Stimulated activated naive B cell treated with anti-CD40 and anti-IgM and Interleukin-4, amounts not matched to agents 10 μg/mL and 1 μg/mL and 100 μg/mL, for 72 hours (primary cell): ENCODE results near the gene MPHOSPH6.

Experiments used
- ATAC-seq, 2 donors: fragments of 150-1000 bp; cut with Tn5 transposase; replicated peaks; 2 replicates each; pipeline ENCODE4 v1.10.0; 2021; ENCODE audit warnings: moderate library complexity in 1 of 2
- DNase-seq: peaks from one replicate; pipeline ENCODE4 v3.0.0; 2021
- H3K27ac Mint-ChIP-seq: one replicate; pipeline ENCODE4 v1.8.0; 2022; ENCODE audit warnings: mild to moderate bottlenecking, mixed read lengths
- H3K27me3 Mint-ChIP-seq, 2 donors: one replicate each; pipeline ENCODE4 v1.8.0; 2022; ENCODE audit warnings: mixed read lengths in 2 of 2
- H3K36me3 Mint-ChIP-seq, 2 donors: one replicate each; pipeline ENCODE4 v1.8.0; 2022; ENCODE audit warnings: mixed read lengths in 2 of 2, mild to moderate bottlenecking in 1 of 2
- H3K4me1 Mint-ChIP-seq, 2 donors: one replicate each; pipeline ENCODE4 v1.8.0; 2022; ENCODE audit warnings: mixed read lengths in 2 of 2, mild to moderate bottlenecking in 1 of 2
- H3K4me3 Mint-ChIP-seq, 2 donors: one replicate each; pipeline ENCODE4 v1.8.0; 2022; ENCODE audit warnings: mild to moderate bottlenecking in 2 of 2, mixed read lengths in 2 of 2, moderate library complexity in 1 of 2
- H3K9me3 Mint-ChIP-seq, 2 donors: one replicate each; pipeline ENCODE4 v1.8.0; 2022; ENCODE audit warnings: mixed read lengths in 2 of 2, mild to moderate bottlenecking in 1 of 2

The MPHOSPH6 gene

GRCh38 chr16:82184213-82184612 is 14.2 kb upstream of the MPHOSPH6 start:
- Mint-ChIP-seq H3K9me3 (no peaks in the 10 kb centered on the region), H3K27me3 (peaks cover 16 to 20% of the 10 kb centered on the region in 2 donors), H3K27ac (no peak overlapping the region), H3K4me3 (no peak overlapping the region), H3K36me3 (no peaks in the 10 kb centered on the region), H3K4me1 (no peaks in the 10 kb centered on the region)
- DNase-seq (no peak), ATAC-seq (no peak)

- no peaks in the 10 kb centered on the region for H3K9me3 Mint-ChIP-seq
- DNase-seq (no peak), ATAC-seq (no peak)
- H3K36me3 Mint-ChIP-seq, result no peaks in the 10 kb centered on the region
- H3K4me3 Mint-ChIP-seq, result no peak overlapping the region
- no peaks in the 10 kb centered on the region for H3K4me1 Mint-ChIP-seq
- peaks cover 17 to 19% of the 10 kb centered on the region in 2 donors for H3K27me3 Mint-ChIP-seq
- H3K27ac Mint-ChIP-seq, result no peak overlapping the region
Measured at GRCh38 chr16:82183004-82183397, 13.0 kb upstream of the MPHOSPH6 start.

- no peak for ATAC-seq
Measured at GRCh38 chr16:82182266-82183003, 12.4 kb upstream of the MPHOSPH6 start.

GRCh38 chr16:82181461-82182185 is 11.6 kb upstream of the MPHOSPH6 start:
- Mint-ChIP-seq H3K27ac (no peak overlapping the region), H3K4me1 (no peaks in the 10 kb centered on the region), H3K9me3 (no peaks in the 10 kb centered on the region), H3K36me3 (no peaks in the 10 kb centered on the region), H3K27me3 (peaks cover 11% of the 10 kb centered on the region in 2 donors), H3K4me3 (no peak overlapping the region)
- DNase-seq, result no peak
- no peak for ATAC-seq

More at GRCh38 chr16:82182266-82183003, 12.4 kb upstream of the MPHOSPH6 start:
- Mint-ChIP-seq H3K36me3 (no peaks in the 10 kb centered on the region), H3K9me3 (no peaks in the 10 kb centered on the region), H3K4me3 (no peak overlapping the region), H3K27me3 (peaks cover 17 to 19% of the 10 kb centered on the region in 2 donors), H3K27ac (no peak overlapping the region), H3K4me1 (no peaks in the 10 kb centered on the region)
- no peak for DNase-seq

GRCh38 chr16:82178352-82178751 is 8.3 kb upstream of the MPHOSPH6 start:
- ATAC-seq (no peak), DNase-seq (no peak)
- H3K4me3 Mint-ChIP-seq, result no peak overlapping the region
- H3K36me3 Mint-ChIP-seq, result no peaks in the 10 kb centered on the region
- no peak overlapping the region for H3K27ac Mint-ChIP-seq
- peaks cover 13 to 20% of the 10 kb centered on the region in 2 donors for H3K27me3 Mint-ChIP-seq
- H3K4me1 Mint-ChIP-seq, result no peaks in the 10 kb centered on the region
- no peaks in the 10 kb centered on the region for H3K9me3 Mint-ChIP-seq

- Mint-ChIP-seq H3K9me3 (no peaks in the 10 kb centered on the region), H3K4me3 (no peak overlapping the region), H3K4me1 (no peaks in the 10 kb centered on the region), H3K27ac (no peak overlapping the region), H3K36me3 (no peaks in the 10 kb centered on the region), H3K27me3 (peaks cover 18 to 26% of the 10 kb centered on the region in 2 donors)
- ATAC-seq (no peak), DNase-seq (no peak)
Measured at GRCh38 chr16:82177555-82177954, 7.5 kb upstream of the MPHOSPH6 start.

- ATAC-seq, result no peak
- no peak for DNase-seq
- H3K4me3 Mint-ChIP-seq, result no peak overlapping the region
- peaks cover 24 to 37% of the 10 kb centered on the region in 2 donors for H3K27me3 Mint-ChIP-seq
- no peaks in the 10 kb centered on the region for H3K36me3 Mint-ChIP-seq
- no peaks in the 10 kb centered on the region for H3K9me3 Mint-ChIP-seq
- no peaks in the 10 kb centered on the region for H3K4me1 Mint-ChIP-seq
- no peak overlapping the region for H3K27ac Mint-ChIP-seq
Measured at GRCh38 chr16:82176204-82176603, 6.2 kb upstream of the MPHOSPH6 start.

- no peaks in the 10 kb centered on the region for H3K9me3 Mint-ChIP-seq
- H3K27me3 Mint-ChIP-seq, result peaks cover 24 to 37% of the 10 kb centered on the region in 2 donors
- ATAC-seq (no peak), DNase-seq (no peak)
- H3K4me3 Mint-ChIP-seq, result no peak overlapping the region
- no peaks in the 10 kb centered on the region for H3K36me3 Mint-ChIP-seq
- no peak overlapping the region for H3K27ac Mint-ChIP-seq
- H3K4me1 Mint-ChIP-seq, result peaks cover 1% of the 10 kb centered on the region in 2 donors
Measured at GRCh38 chr16:82175627-82176026, 5.6 kb upstream of the MPHOSPH6 start.

GRCh38 chr16:82167670-82168069 is 2.4 kb downstream of the MPHOSPH6 start:
- Mint-ChIP-seq H3K27me3 (peaks cover 7 to 12% of the 10 kb centered on the region in 2 donors), H3K27ac (no peak overlapping the region), H3K36me3 (peaks cover 50 to 59% of the 10 kb centered on the region in 2 donors), H3K9me3 (peaks cover 0 to 5% of the 10 kb centered on the region in 2 donors), H3K4me1 (peaks cover 10 to 27% of the 10 kb centered on the region in 2 donors), H3K4me3 (no peak overlapping the region)
- ATAC-seq (no peak), DNase-seq (no peak)

- Mint-ChIP-seq H3K4me3 (no peak overlapping the region), H3K4me1 (peaks cover 13 to 16% of the 10 kb centered on the region in 2 donors), H3K9me3 (no peaks in the 10 kb centered on the region), H3K36me3 (peaks cover 50 to 56% of the 10 kb centered on the region in 2 donors), H3K27ac (no peak overlapping the region), H3K27me3 (no peaks in the 10 kb centered on the region)
- no peak for DNase-seq
- no peak for ATAC-seq
Measured at GRCh38 chr16:82160226-82160625, 9.8 kb downstream of the MPHOSPH6 start.

- Mint-ChIP-seq H3K4me1 (peaks cover 13 to 16% of the 10 kb centered on the region in 2 donors), H3K4me3 (no peak overlapping the region), H3K27ac (no peak overlapping the region), H3K27me3 (no peaks in the 10 kb centered on the region), H3K36me3 (peaks cover 47 to 58% of the 10 kb centered on the region in 2 donors), H3K9me3 (peaks cover 0 to 1% of the 10 kb centered on the region in 2 donors)
- no peak for ATAC-seq
- DNase-seq, result no peak
Measured at GRCh38 chr16:82157836-82158235, 12.2 kb downstream of the MPHOSPH6 start.

GRCh38 chr16:82157534-82157812 is 12.6 kb downstream of the MPHOSPH6 start:
- Mint-ChIP-seq H3K9me3 (peaks cover 0 to 1% of the 10 kb centered on the region in 2 donors), H3K27ac (peak overlapping the region; percentile 5), H3K27me3 (no peaks in the 10 kb centered on the region), H3K4me3 (no peak overlapping the region), H3K36me3 (peaks cover 45 to 55% of the 10 kb centered on the region in 2 donors), H3K4me1 (peaks cover 12 to 16% of the 10 kb centered on the region in 2 donors)
- no peak for DNase-seq
- ATAC-seq, result no peak

GRCh38 chr16:82156761-82157533 is 13.1 kb downstream of the MPHOSPH6 start:
- Mint-ChIP-seq H3K9me3 (peaks cover 0 to 1% of the 10 kb centered on the region in 2 donors), H3K36me3 (peaks cover 43 to 53% of the 10 kb centered on the region in 2 donors), H3K4me1 (peaks cover 8 to 11% of the 10 kb centered on the region in 2 donors), H3K27me3 (no peaks in the 10 kb centered on the region), H3K27ac (no peak overlapping the region), H3K4me3 (no peak overlapping the region)
- DNase-seq (no peak), ATAC-seq (no peak)

GRCh38 chr16:82152641-82153112 is 17.3 kb downstream of the MPHOSPH6 start:
- Mint-ChIP-seq H3K4me3 (no peak overlapping the region), H3K4me1 (peaks cover 4 to 9% of the 10 kb centered on the region in 2 donors), H3K9me3 (peaks cover 0 to 1% of the 10 kb centered on the region in 2 donors), H3K27ac (no peak overlapping the region), H3K36me3 (peaks cover 40 to 55% of the 10 kb centered on the region in 2 donors), H3K27me3 (no peaks in the 10 kb centered on the region)
- DNase-seq (no peak), ATAC-seq (no peak)
